Endothelial cell of umbilical vein (primary cell): ENCODE data around the gene KCNS3.

Experiments used
- CTCF ChIP-seq, 2 donors: IDR thresholded peaks; 1 replicate in 1 of 2; 2 replicates in 1 of 2; pipeline ENCODE4 v1.5.1; 2011; ENCODE audit warnings: low read length in 2 of 2, mild to moderate bottlenecking in 2 of 2, moderate library complexity in 2 of 2, control low read depth in 1 of 2, inconsistent platforms in 1 of 2, low read depth in 1 of 2; ENCODE audit not compliant: insufficient read depth in 1 of 2; ENCODE audit errors: extremely low read depth in 1 of 2
- EZH2 ChIP-seq: IDR thresholded peaks from 2 replicates; pipeline ENCODE4 v1.6.1; 2012; ENCODE audit warnings: borderline replicate concordance, low read depth, mild to moderate bottlenecking, moderate library complexity, low read length, inconsistent platforms; ENCODE audit not compliant: severe bottlenecking
- FOS ChIP-seq: IDR thresholded peaks from 2 replicates; pipeline ENCODE4 v1.6.1; 2011; ENCODE audit warnings: mild to moderate bottlenecking, low read length, moderate library complexity, borderline replicate concordance; ENCODE audit not compliant: insufficient read depth
- POLR2A ChIP-seq: IDR thresholded peaks from 2 replicates; pipeline ENCODE4 v1.6.1; 2012; ENCODE audit warnings: low read depth, mild to moderate bottlenecking, control low read depth, low read length

GRCh38 chr2:17959356-17959755 is 80.9 kb downstream of the KCNS3 start:
- TF ChIP-seq CTCF (IDR thresholded peaks at IDR 0.05; ENCODE audit: extremely low read depth in 1 of 2, insufficient read depth in 1 of 2, low read depth in 1 of 2, low read length in 2 of 2) (no peak), POLR2A (no peak), EZH2 (no peak), FOS (no peak)
